OCI-LY1 (cell line): ENCODE data around the gene PRKCE.
"Not testable (repeated sequence)": the region's sequence is repeated elsewhere in the genome, so short reads cannot be mapped to it uniquely, and the experiment has no call there.

ENCODE experiments used
- H2AFZ ChIP-seq: fragments of 200-600 bp; sonication (generic), shearing (Covaris generic); 2 replicates; pipeline ENCODE4 v1.6.0; 2014; ENCODE audit warnings: antibody characterized with exemption, mild to moderate bottlenecking, low read length
- H3F3A ChIP-seq: fragments of 200-600 bp; sonication (generic), shearing (Covaris generic); 2 replicates; pipeline ENCODE4 v1.6.0; 2014; ENCODE audit warnings: mild to moderate bottlenecking, antibody characterized with exemption, low read length, moderate library complexity; ENCODE audit not compliant: insufficient read depth
- H3K27ac ChIP-seq: fragments of 200-600 bp; sonication (generic); 2 replicates; pipeline ENCODE4 v1.5.1; 2014; ENCODE audit warnings: low read length, mixed run types, mild to moderate bottlenecking, low read depth; ENCODE audit not compliant: poor library complexity, severe bottlenecking
- H3K27me3 ChIP-seq: fragments of 200-600 bp; sonication (generic); 2 replicates; pipeline ENCODE4 v1.6.0; 2014; ENCODE audit warnings: antibody characterized with exemption, mild to moderate bottlenecking, low read length, moderate library complexity; ENCODE audit not compliant: insufficient read depth
- H3K36me3 ChIP-seq: fragments of 200-600 bp; sonication (generic); 2 replicates; pipeline ENCODE4 v1.6.1; 2014; ENCODE audit warnings: mild to moderate bottlenecking, antibody characterized with exemption, low read length, moderate library complexity, mixed read lengths; ENCODE audit not compliant: insufficient read depth
- H3K4me1 ChIP-seq: fragments of 200-600 bp; sonication (generic); 2 replicates; pipeline ENCODE4 v1.5.1; 2014; ENCODE audit warnings: mild to moderate bottlenecking, low read length, moderate library complexity; ENCODE audit not compliant: insufficient read depth, severe bottlenecking
- H3K4me2 ChIP-seq: fragments of 200-600 bp; sonication (generic), shearing (Covaris generic); 2 replicates; pipeline ENCODE4 v1.6.1; 2014; ENCODE audit warnings: low read length
- H3K4me3 ChIP-seq: fragments of 200-600 bp; sonication (generic); 2 replicates; pipeline ENCODE4 v1.5.1; 2014; ENCODE audit warnings: low read length, low read depth, mild to moderate bottlenecking, mixed read lengths; ENCODE audit not compliant: poor library complexity, severe bottlenecking
- H3K79me2 ChIP-seq: fragments of 200-600 bp; shearing (Covaris generic); 2 replicates; pipeline ENCODE4 v1.6.1; 2016; ENCODE audit warnings: mixed run types, low read length, mixed read lengths; ENCODE audit not compliant: insufficient read depth
- H3K9ac ChIP-seq: fragments of 200-600 bp; sonication (generic), shearing (Covaris generic); 2 replicates; pipeline ENCODE4 v1.6.1; 2014; ENCODE audit warnings: mild to moderate bottlenecking, low read length, mixed read lengths
- H3K9me2 ChIP-seq: fragments of 200-600 bp; sonication (generic), shearing (Covaris generic); 2 replicates; pipeline ENCODE4 v1.6.1; 2014; ENCODE audit warnings: low read depth, mild to moderate bottlenecking, low read length, mixed read lengths
- H3K9me3 ChIP-seq: fragments of 200-600 bp; shearing (Covaris generic); 2 replicates; pipeline ENCODE4 v1.6.1; 2014; ENCODE audit warnings: low read length, mixed read lengths
- H4K20me1 ChIP-seq: fragments of 200-600 bp; sonication (generic), shearing (Covaris generic); 2 replicates; pipeline ENCODE4 v1.6.0; 2016; ENCODE audit warnings: mild to moderate bottlenecking, low read length; ENCODE audit not compliant: insufficient read depth
- CTCF ChIP-seq: fragments of 200-600 bp; sonication (generic), shearing (Covaris generic); IDR thresholded peaks from 2 replicates; pipeline ENCODE4 v1.5.1; 2017; ENCODE audit warnings: mild to moderate bottlenecking, antibody characterized with exemption, low read length, moderate library complexity, mixed read lengths
- EZH2 ChIP-seq: fragments of 200-600 bp; sonication (generic), shearing (Covaris generic); IDR thresholded peaks from 2 replicates; pipeline ENCODE4 v1.8.0; 2017; ENCODE audit warnings: borderline replicate concordance, mixed run types, mild to moderate bottlenecking, antibody characterized with exemption, low read length, moderate library complexity, mixed read lengths

The PRKCE gene

GRCh38 chr2:45714679-45715078, 63.2 kb downstream of the PRKCE start:
- Histone ChIP-seq H3K4me2 (no peak overlapping the region), H3K4me3 (no peak overlapping the region), H3K27me3 (no peaks in the 10 kb centered on the region), H3K9me3 (no peaks in the 10 kb centered on the region), H3K9ac (no peak overlapping the region), H3K79me2 (no peaks in the 10 kb centered on the region), H3K4me1 (peaks cover 34% of the 10 kb centered on the region), H4K20me1 (no peaks in the 10 kb centered on the region), H2AFZ (no peak overlapping the region), H3K9me2 (no peaks in the 10 kb centered on the region), H3K36me3 (no peaks in the 10 kb centered on the region), H3F3A (no peaks in the 10 kb centered on the region), H3K27ac (no peak overlapping the region)
- TF ChIP-seq EZH2 (no peak), CTCF (no peak)

GRCh38 chr2:45715601-45716379, 64.3 kb downstream of the PRKCE start:
- no peak overlapping the region for H3K9ac ChIP-seq
- TF ChIP-seq CTCF, result no peak
- TF ChIP-seq EZH2, result no peak
- H3K4me3 ChIP-seq, result no peak overlapping the region
- H4K20me1 ChIP-seq, result no peaks in the 10 kb centered on the region
- no peak overlapping the region for H3K27ac ChIP-seq
- H3K36me3 ChIP-seq, result no peaks in the 10 kb centered on the region
- no peaks in the 10 kb centered on the region for H3K9me2 ChIP-seq
- H3K9me3 ChIP-seq, result no peaks in the 10 kb centered on the region
- H3K27me3 ChIP-seq, result no peaks in the 10 kb centered on the region
- H3K79me2 ChIP-seq, result no peaks in the 10 kb centered on the region
- no peaks in the 10 kb centered on the region for H3F3A ChIP-seq
- H3K4me1 ChIP-seq, result peaks cover 29% of the 10 kb centered on the region
- no peak overlapping the region for H2AFZ ChIP-seq
- H3K4me2 ChIP-seq, result no peak overlapping the region

DNA sequence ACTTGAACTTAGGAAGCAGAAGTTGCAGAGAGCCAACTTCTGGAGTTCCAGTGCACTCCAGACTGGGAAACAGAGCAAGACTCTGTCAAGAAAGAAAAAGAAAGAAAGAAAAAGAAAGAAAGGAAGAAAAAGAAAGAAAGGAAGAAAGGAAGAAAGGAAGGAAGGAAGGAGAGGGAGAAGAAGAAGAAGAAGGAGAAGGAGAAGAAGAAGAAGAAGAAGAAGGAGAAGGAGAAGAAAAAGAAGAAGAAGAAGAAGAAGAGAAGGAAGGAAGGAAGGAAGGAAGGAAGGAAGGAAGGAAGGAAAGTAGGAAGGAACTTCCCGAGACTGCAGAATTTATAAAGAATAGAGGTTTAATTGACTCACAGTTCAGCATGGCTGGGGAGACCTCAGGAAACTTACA, 65.0 kb downstream of the PRKCE start:
- not testable (repeated sequence) for H3K9ac ChIP-seq, H3K9me3 ChIP-seq, H3K27ac ChIP-seq, H3K27me3 ChIP-seq, H3K9me2 ChIP-seq, H3K36me3 ChIP-seq, H2AFZ ChIP-seq, H3K4me2 ChIP-seq, H3K79me2 ChIP-seq, H3K4me3 ChIP-seq, H3F3A ChIP-seq, H4K20me1 ChIP-seq
- peaks cover 22% of the 10 kb centered on the region for H3K4me1 ChIP-seq

GRCh38 chr2:45716915-45717314, 65.4 kb downstream of the PRKCE start:
- Histone ChIP-seq H3K79me2 (no peaks in the 10 kb centered on the region), H3K36me3 (no peaks in the 10 kb centered on the region), H3K9me2 (no peaks in the 10 kb centered on the region), H3F3A (no peaks in the 10 kb centered on the region), H3K4me2 (no peak overlapping the region), H3K27ac (no peak overlapping the region), H3K4me3 (no peak overlapping the region), H2AFZ (no peak overlapping the region), H3K4me1 (peaks cover 19% of the 10 kb centered on the region), H3K27me3 (no peaks in the 10 kb centered on the region), H4K20me1 (no peaks in the 10 kb centered on the region), H3K9ac (no peak overlapping the region), H3K9me3 (no peaks in the 10 kb centered on the region)
- TF ChIP-seq EZH2 (no peak), CTCF (no peak)
